ENCODE data around the gene EED. TPM values are rescaled to one million over a fixed set of nuclear protein-coding genes. Genes with fewer than 3 reads are reported as not detected.

The EED gene
- total RNA-seq, 1 donor from 2014 or later: 63.7 TPM

GRCh38 chr11:86255896-86256295, 11.3 kb downstream of the EED start:
- Mint-ChIP-seq H3K36me3 (ENCODE audit: low read depth) (peaks cover 58% of the 10 kb centered on the region), H3K9me3 (no peaks in the 10 kb centered on the region), H3K4me3 (no peak overlapping the region), H3K4me1 (peaks cover 21% of the 10 kb centered on the region), H3K27me3 (no peaks in the 10 kb centered on the region), H3K27ac (no peak overlapping the region)
- ATAC-seq (ENCODE audit: low read depth): no peak
- POLR2A ChIA-PET: interaction anchor here (0.6 kb wide), 1 partner anchor 11 kb away, joined by 3 read pairs; the partner anchor contains the start of gene EED
- CTCF ChIA-PET: no interaction called here
- intact Hi-C loops (cut with micrococcal nuclease): loop anchor here (2.0 kb wide), 1 partner anchor 15 kb away; no protein-coding TSS in a partner anchor
- no peak for TF ChIP-seq CTCF (IDR thresholded peaks at IDR 0.05)
- no peak for DNase-seq

- DNase-seq: no peak
- CTCF ChIA-PET: no interaction called here
- POLR2A ChIA-PET: no interaction called here
- H3K9me3 Mint-ChIP-seq: no peaks in the 10 kb centered on the region
- H3K27me3 Mint-ChIP-seq: no peaks in the 10 kb centered on the region
- H3K36me3 Mint-ChIP-seq (ENCODE audit: low read depth): peaks cover 61% of the 10 kb centered on the region
- no peak overlapping the region for H3K27ac Mint-ChIP-seq
- ATAC-seq (ENCODE audit: low read depth): no peak
- H3K4me1 Mint-ChIP-seq: peaks cover 15% of the 10 kb centered on the region
- no peak for TF ChIP-seq CTCF (IDR thresholded peaks at IDR 0.05)
- no peak overlapping the region for H3K4me3 Mint-ChIP-seq
- intact Hi-C loops (cut with micrococcal nuclease): loop anchor here (2.0 kb wide), 1 partner anchor 14 kb away; no protein-coding TSS in a partner anchor
These were observed 12.1 kb downstream of the EED start for GRCh38 chr11:86256608-86257007.

- H3K9me3 Mint-ChIP-seq: no peaks in the 10 kb centered on the region
- no peak overlapping the region for H3K4me3 Mint-ChIP-seq
- H3K27me3 Mint-ChIP-seq: no peaks in the 10 kb centered on the region
- POLR2A ChIA-PET: interaction anchor here (0.7 kb wide), 1 partner anchor 24 kb away, joined by 5 read pairs; no protein-coding TSS in a partner anchor
- intact Hi-C loops (cut with micrococcal nuclease): loop anchor here (2.0 kb wide), 1 partner anchor 13 kb away; no protein-coding TSS in a partner anchor
- H3K36me3 Mint-ChIP-seq (ENCODE audit: low read depth): peaks cover 56% of the 10 kb centered on the region
- CTCF ChIA-PET: no interaction called here
- no peak for ATAC-seq (ENCODE audit: low read depth)
- no peak for TF ChIP-seq CTCF (IDR thresholded peaks at IDR 0.05)
- DNase-seq: no peak
- H3K4me1 Mint-ChIP-seq: peaks cover 9% of the 10 kb centered on the region
- no peak overlapping the region for H3K27ac Mint-ChIP-seq
These were observed 12.9 kb downstream of the EED start for GRCh38 chr11:86257446-86257845.

GRCh38 chr11:86259730-86260129, 15.2 kb downstream of the EED start:
- ChIA-PET POLR2A (interaction anchor here (0.5 to 0.6 kb wide), 2 partner anchors 15 to 26 kb away, joined by 5 to 10 read pairs; no protein-coding TSS in a partner anchor), CTCF (no interaction called here)
- intact Hi-C loops (cut with micrococcal nuclease): no loop called here
- TF ChIP-seq CTCF (IDR thresholded peaks at IDR 0.05): no peak
- H3K36me3 Mint-ChIP-seq (ENCODE audit: low read depth): peaks cover 71% of the 10 kb centered on the region
- DNase-seq (no peak), ATAC-seq (ENCODE audit: low read depth) (no peak)
- H3K27ac Mint-ChIP-seq: no peak overlapping the region
- no peaks in the 10 kb centered on the region for H3K9me3 Mint-ChIP-seq
- no peak overlapping the region for H3K4me3 Mint-ChIP-seq
- peaks cover 7% of the 10 kb centered on the region for H3K4me1 Mint-ChIP-seq
- no peaks in the 10 kb centered on the region for H3K27me3 Mint-ChIP-seq

- ATAC-seq (ENCODE audit: low read depth) (no peak), DNase-seq (no peak)
- intact Hi-C loops (cut with micrococcal nuclease): no loop called here
- no peak overlapping the region for H3K4me3 Mint-ChIP-seq
- no peak overlapping the region for H3K27ac Mint-ChIP-seq
- H3K36me3 Mint-ChIP-seq (ENCODE audit: low read depth): peaks cover 73% of the 10 kb centered on the region
- no peaks in the 10 kb centered on the region for H3K27me3 Mint-ChIP-seq
- no peak for TF ChIP-seq CTCF (IDR thresholded peaks at IDR 0.05)
- H3K4me1 Mint-ChIP-seq: no peaks in the 10 kb centered on the region
- ChIA-PET POLR2A (interaction anchor here (0.6 kb wide), 1 partner anchor 138 kb away, joined by 6 read pairs; no protein-coding TSS in a partner anchor), CTCF (no interaction called here)
- no peaks in the 10 kb centered on the region for H3K9me3 Mint-ChIP-seq
These were observed 16.8 kb downstream of the EED start for GRCh38 chr11:86261328-86261727.

Data from activated B cell treated with CpG ODN at 0.5 μM for 24 hours (primary cell).